Trophoblast cell (in vitro differentiated cells and primary cell): ENCODE measurements around the gene MED13L.

Experiments
- DNase-seq, 2 donors: peaks; one replicate each; pipeline ENCODE4 v3.0.0-alpha.2; 2016
- H2AFZ ChIP-seq: 2 replicates; pipeline ENCODE4 v1.6.1; 2013; ENCODE audit warnings: low read length, moderate library complexity, mild to moderate bottlenecking; ENCODE audit not compliant: insufficient read depth, poor library complexity
- H2AK5ac ChIP-seq: 2 replicates; pipeline ENCODE4 v1.6.1; 2013; ENCODE audit warnings: mild to moderate bottlenecking, low read length
- H2BK120ac ChIP-seq: 2 replicates; pipeline ENCODE4 v1.6.1; 2013; ENCODE audit warnings: low read length, mild to moderate bottlenecking, moderate library complexity; ENCODE audit not compliant: insufficient read depth, poor library complexity
- H2BK12ac ChIP-seq: 2 replicates; pipeline ENCODE4 v1.6.1; 2013; ENCODE audit warnings: mild to moderate bottlenecking, low read length, moderate library complexity
- H2BK5ac ChIP-seq: 2 replicates; pipeline ENCODE4 v1.6.1; 2013; ENCODE audit warnings: low read length, low read depth, moderate library complexity, mild to moderate bottlenecking; ENCODE audit not compliant: poor library complexity
- H3K14ac ChIP-seq: 2 replicates; pipeline ENCODE4 v1.6.1; 2013; ENCODE audit warnings: mild to moderate bottlenecking, low read length
- H3K18ac ChIP-seq: 2 replicates; pipeline ENCODE4 v1.6.1; 2013; ENCODE audit warnings: mild to moderate bottlenecking, low read length
- H3K23ac ChIP-seq: 2 replicates; pipeline ENCODE4 v1.6.1; 2013; ENCODE audit warnings: low read length
- H3K27ac ChIP-seq: 2 replicates; pipeline ENCODE4 v1.5.1; 2013; ENCODE audit warnings: low read depth, mild to moderate bottlenecking, inconsistent platforms, low read length, moderate library complexity
- H3K27me3 ChIP-seq: 2 replicates; pipeline ENCODE4 v1.6.1; 2013; ENCODE audit warnings: inconsistent platforms, mild to moderate bottlenecking, low read length, moderate library complexity; ENCODE audit not compliant: insufficient read depth
- H3K36me3 ChIP-seq, 2 experiments: 1 replicate in 1 of 2; 2 replicates in 1 of 2; pipeline ENCODE4 v1.6.1; 2013; ENCODE audit warnings: low read length in 2 of 2, mild to moderate bottlenecking in 2 of 2, moderate library complexity in 1 of 2; ENCODE audit not compliant: insufficient read depth in 2 of 2, control insufficient read depth in 1 of 2
- H3K4ac ChIP-seq: 2 replicates; pipeline ENCODE4 v1.6.1; 2013; ENCODE audit warnings: low read depth, mild to moderate bottlenecking, low read length, moderate library complexity
- H3K4me1 ChIP-seq, 2 experiments: 1 replicate in 1 of 2; 2 replicates in 1 of 2; pipeline ENCODE4 v1.6.1; 2013; ENCODE audit warnings: low read length in 2 of 2, mild to moderate bottlenecking in 2 of 2, moderate library complexity in 1 of 2; ENCODE audit not compliant: insufficient read depth in 2 of 2, control insufficient read depth in 1 of 2
- H3K4me2 ChIP-seq: 2 replicates; pipeline ENCODE4 v1.6.1; 2013; ENCODE audit warnings: inconsistent platforms, mild to moderate bottlenecking, low read length, moderate library complexity
- H3K4me3 ChIP-seq: 2 replicates; pipeline ENCODE4 v1.5.1; 2013; ENCODE audit warnings: mild to moderate bottlenecking, low read depth, low read length, inconsistent platforms
- H3K79me1 ChIP-seq: one replicate; pipeline ENCODE4 v1.6.1; 2013; ENCODE audit warnings: low read length
- H3K79me2 ChIP-seq: 2 replicates; pipeline ENCODE4 v1.6.1; 2013; ENCODE audit warnings: low read length, mild to moderate bottlenecking; ENCODE audit not compliant: control insufficient read depth, insufficient read depth, poor library complexity
- H3K9ac ChIP-seq: 2 replicates; pipeline ENCODE4 v1.6.1; 2013; ENCODE audit warnings: mild to moderate bottlenecking, low read length
- H3K9me3 ChIP-seq: 2 replicates; pipeline ENCODE4 v1.6.1; 2013; ENCODE audit warnings: low read depth, mild to moderate bottlenecking, control low read depth, inconsistent platforms, low read length; ENCODE audit not compliant: insufficient read depth
- H4K12ac ChIP-seq: 2 replicates; pipeline ENCODE4 v1.6.1; 2013; ENCODE audit warnings: low read depth, mild to moderate bottlenecking, low read length, moderate library complexity
- H4K8ac ChIP-seq: 2 replicates; pipeline ENCODE4 v1.6.1; 2013; ENCODE audit warnings: low read depth, mild to moderate bottlenecking, low read length, moderate library complexity
- H4K91ac ChIP-seq: one replicate; pipeline ENCODE4 v1.6.1; 2013; ENCODE audit warnings: low read depth, mild to moderate bottlenecking, low read length, moderate library complexity
- WGBS: extraction: QIAGEN DNeasy Blood & Tissue Kit; methylation state at CpG from one replicate; pipeline ENCODE4 v1.1.7; 2013; ENCODE audit warnings: missing lambda C conversion rate; ENCODE audit not compliant: insufficient read length, insufficient coverage; ENCODE audit errors: extremely low coverage; 5-methylcytosine and 5-hydroxymethylcytosine counted together

MED13L gene

GRCh38 chr12:116248433-116248832 lies 29.1 kb downstream of the MED13L start:
- no peak overlapping the region for H2BK120ac ChIP-seq
- no peak overlapping the region for H3K4me2 ChIP-seq
- H3K36me3 ChIP-seq = no peaks in the 10 kb centered on the region
- no peak overlapping the region for H4K91ac ChIP-seq
- H2AFZ ChIP-seq = no peak overlapping the region
- no peak overlapping the region for H4K12ac ChIP-seq
- H2BK5ac ChIP-seq = no peak overlapping the region
- peaks cover 19% of the 10 kb centered on the region for H3K79me2 ChIP-seq
- H4K8ac ChIP-seq = no peak overlapping the region
- peaks cover 0 to 5% of the 10 kb centered on the region in 2 experiments for H3K4me1 ChIP-seq
- H3K4ac ChIP-seq = peak overlapping the region; percentile 69
- no peaks in the 10 kb centered on the region for H3K9me3 ChIP-seq
- no peak overlapping the region for H3K14ac ChIP-seq
- H3K79me1 ChIP-seq = no peaks in the 10 kb centered on the region
- H3K4me3 ChIP-seq = no peak overlapping the region
- no peak overlapping the region for H3K27ac ChIP-seq
- no peaks in the 10 kb centered on the region for H3K27me3 ChIP-seq
- DNase-seq = no peak
- no peak overlapping the region for H3K18ac ChIP-seq
- H3K23ac ChIP-seq = no peak overlapping the region
- no peak overlapping the region for H2AK5ac ChIP-seq
- H2BK12ac ChIP-seq = no peak overlapping the region
- H3K9ac ChIP-seq = no peak overlapping the region

GRCh38 chr12:116247377-116247776 lies 30.1 kb downstream of the MED13L start:
- Histone ChIP-seq H3K4me3 (no peak overlapping the region), H3K27ac (no peak overlapping the region), H3K9ac (no peak overlapping the region), H3K36me3 (no peaks in the 10 kb centered on the region), H3K27me3 (no peaks in the 10 kb centered on the region), H2AFZ (no peak overlapping the region), H4K12ac (no peak overlapping the region), H3K4ac (peak overlapping the region; percentile 76), H3K4me1 (peaks cover 0 to 5% of the 10 kb centered on the region in 2 experiments), H2AK5ac (no peak overlapping the region), H3K18ac (no peak overlapping the region), H2BK12ac (no peak overlapping the region), H2BK120ac (no peak overlapping the region), H3K14ac (no peak overlapping the region), H3K9me3 (no peaks in the 10 kb centered on the region), H3K23ac (no peak overlapping the region), H4K8ac (no peak overlapping the region), H3K4me2 (no peak overlapping the region), H4K91ac (no peak overlapping the region), H3K79me2 (peaks cover 16% of the 10 kb centered on the region), H2BK5ac (no peak overlapping the region), H3K79me1 (no peaks in the 10 kb centered on the region)
- no CpG with 5 or more reads among the region's 3 CpGs for WGBS
- no peak for DNase-seq

- no peak overlapping the region for H2AFZ ChIP-seq
- no peak overlapping the region for H3K9ac ChIP-seq
- no peaks in the 10 kb centered on the region for H3K79me1 ChIP-seq
- H2BK120ac ChIP-seq = no peak overlapping the region
- no peak overlapping the region for H3K4me3 ChIP-seq
- H3K4ac ChIP-seq = peak overlapping the region; percentile 61
- no peak overlapping the region for H2AK5ac ChIP-seq
- no peaks in the 10 kb centered on the region for H3K9me3 ChIP-seq
- no peak overlapping the region for H3K23ac ChIP-seq
- no peak overlapping the region for H4K91ac ChIP-seq
- no peaks in the 10 kb centered on the region for H3K36me3 ChIP-seq
- no peak overlapping the region for H2BK12ac ChIP-seq
- no peak overlapping the region for H3K14ac ChIP-seq
- H3K4me2 ChIP-seq = no peak overlapping the region
- peaks cover 17% of the 10 kb centered on the region for H3K79me2 ChIP-seq
- 90% methylated on average over 2 of the region's 5 CpGs for WGBS
- H3K4me1 ChIP-seq = peaks cover 0 to 5% of the 10 kb centered on the region in 2 experiments
- no peak overlapping the region for H2BK5ac ChIP-seq
- H3K27me3 ChIP-seq = no peaks in the 10 kb centered on the region
- no peak overlapping the region for H4K8ac ChIP-seq
- H4K12ac ChIP-seq = no peak overlapping the region
- H3K18ac ChIP-seq = no peak overlapping the region
- H3K27ac ChIP-seq = no peak overlapping the region
- no peak for DNase-seq
Observed at GRCh38 chr12:116246490-116247179, 30.9 kb downstream of the MED13L start.

GRCh38 chr12:116245189-116245588 lies 32.3 kb downstream of the MED13L start:
- no peak overlapping the region for H4K8ac ChIP-seq
- no peaks in the 10 kb centered on the region for H3K9me3 ChIP-seq
- H2BK120ac ChIP-seq = no peak overlapping the region
- H3K27me3 ChIP-seq = no peaks in the 10 kb centered on the region
- no peaks in the 10 kb centered on the region for H3K79me1 ChIP-seq
- no peak overlapping the region for H2AK5ac ChIP-seq
- no peak overlapping the region for H3K18ac ChIP-seq
- no peak overlapping the region for H3K9ac ChIP-seq
- no peak overlapping the region for H2AFZ ChIP-seq
- DNase-seq = no peak
- no peaks in the 10 kb centered on the region for H3K36me3 ChIP-seq
- no peak overlapping the region for H3K4me2 ChIP-seq
- H4K91ac ChIP-seq = no peak overlapping the region
- H3K4me3 ChIP-seq = no peak overlapping the region
- no peak overlapping the region for H3K14ac ChIP-seq
- H3K4me1 ChIP-seq = peaks cover 0 to 5% of the 10 kb centered on the region in 2 experiments
- no peak overlapping the region for H2BK12ac ChIP-seq
- no peak overlapping the region for H3K23ac ChIP-seq
- peak overlapping the region; percentile 34 for H3K4ac ChIP-seq
- H3K27ac ChIP-seq = no peak overlapping the region
- H4K12ac ChIP-seq = no peak overlapping the region
- WGBS = no CpG with 5 or more reads among the region's 2 CpGs
- H2BK5ac ChIP-seq = no peak overlapping the region
- H3K79me2 ChIP-seq = peaks cover 16% of the 10 kb centered on the region
